Prostate gland (tissue), 2 donors: Measurements from ENCODE around the gene MRPL18. TPM values are rescaled to one million over a fixed set of nuclear protein-coding genes. Genes with fewer than 3 reads are reported as not detected.
A peak's percentile ranks its signal among the peaks of the same experiment; 100 is the strongest.
"Not testable (repeated sequence)": the region's sequence is repeated elsewhere in the genome, so short reads cannot be mapped to it uniquely, and the experiment has no call there.

Experiments
- DNase-seq: peaks from one replicate; pipeline ENCODE4 v3.0.0-alpha.2; 2019; ENCODE audit warnings: low spot score
- H3K27ac ChIP-seq, 2 donors: fragments of 200-600 bp; sonication (generic); 2 replicates each; pipeline ENCODE4 v1.5.1; 2017 to 2019
- H3K27me3 ChIP-seq: fragments of 200-600 bp; sonication (generic); replicated peaks from 2 replicates; pipeline ENCODE4 v1.5.1; 2019; ENCODE audit not compliant: insufficient read depth
- H3K36me3 ChIP-seq, 2 donors: fragments of 200-600 bp; sonication (generic); 1 replicate in 1 of 2; 2 replicates in 1 of 2; pipeline versions ENCODE4 v1.5.1 to v1.8.1; 2017 to 2019
- H3K4me1 ChIP-seq: fragments of 200-600 bp; sonication (generic); replicated peaks from 2 replicates; pipeline ENCODE4 v1.5.1; 2019
- H3K4me3 ChIP-seq, 2 donors: fragments of 200-600 bp; sonication (generic); 2 replicates each; pipeline ENCODE4 v1.5.1; 2017 to 2019
- H3K9me3 ChIP-seq: fragments of 200-600 bp; sonication (generic); 2 replicates; pipeline ENCODE4 v1.5.1; 2017
- POLR2A ChIP-seq: fragments of 450-650 bp; IDR thresholded peaks from one replicate; pipeline ENCODE4 v1.6.1; 2016; ENCODE audit warnings: antibody characterized with exemption, mild to moderate bottlenecking
- POLR2AphosphoS5 ChIP-seq: sonication (generic); formaldehyde crosslinking; IDR thresholded peaks from one replicate; pipeline ENCODE4 v1.6.1; 2017; ENCODE audit warnings: antibody characterized with exemption
- WGBS: methylation state at CpG from one replicate; pipeline ENCODE4 v1.1.5; 2018; 5-methylcytosine and 5-hydroxymethylcytosine counted together
- intact Hi-C: fragments of 100-400 bp; cut with DNase I; formaldehyde crosslinking; loops from one replicate; pipeline ENCODE4 v1.14.2; 2022
- total RNA-seq, 2 donors: library from RNA; depleted of rRNA; stranded (reverse); fragments of >200 nt; gene quantifications; one replicate each; pipeline ENCODE4 v1.1.0, GENCODE V29; 2016
- TF ChIP-seq, protein P1 (sequence below), 4 experiments: fragments of 200-600 bp in 2 of 4; fragments of 450-650 bp in 2 of 4; sonication (generic) in 2 of 4; IDR thresholded peaks; 1 replicate in 3 of 4; 2 replicates in 1 of 4; pipeline ENCODE4 v1.5.1; 2016 to 2019; ENCODE audit warnings: antibody characterized with exemption in 4 of 4, mild to moderate bottlenecking in 2 of 4, moderate library complexity in 2 of 4

Gene MRPL18
- total RNA-seq, 2 donors from 2014 or later: 76.0 to 103 TPM

GRCh38 chr6:159788276-159788675 is 2.0 kb upstream of the MRPL18 start:
- no peak for TF ChIP-seq POLR2AphosphoS5
- TF ChIP-seq, protein P1, sequence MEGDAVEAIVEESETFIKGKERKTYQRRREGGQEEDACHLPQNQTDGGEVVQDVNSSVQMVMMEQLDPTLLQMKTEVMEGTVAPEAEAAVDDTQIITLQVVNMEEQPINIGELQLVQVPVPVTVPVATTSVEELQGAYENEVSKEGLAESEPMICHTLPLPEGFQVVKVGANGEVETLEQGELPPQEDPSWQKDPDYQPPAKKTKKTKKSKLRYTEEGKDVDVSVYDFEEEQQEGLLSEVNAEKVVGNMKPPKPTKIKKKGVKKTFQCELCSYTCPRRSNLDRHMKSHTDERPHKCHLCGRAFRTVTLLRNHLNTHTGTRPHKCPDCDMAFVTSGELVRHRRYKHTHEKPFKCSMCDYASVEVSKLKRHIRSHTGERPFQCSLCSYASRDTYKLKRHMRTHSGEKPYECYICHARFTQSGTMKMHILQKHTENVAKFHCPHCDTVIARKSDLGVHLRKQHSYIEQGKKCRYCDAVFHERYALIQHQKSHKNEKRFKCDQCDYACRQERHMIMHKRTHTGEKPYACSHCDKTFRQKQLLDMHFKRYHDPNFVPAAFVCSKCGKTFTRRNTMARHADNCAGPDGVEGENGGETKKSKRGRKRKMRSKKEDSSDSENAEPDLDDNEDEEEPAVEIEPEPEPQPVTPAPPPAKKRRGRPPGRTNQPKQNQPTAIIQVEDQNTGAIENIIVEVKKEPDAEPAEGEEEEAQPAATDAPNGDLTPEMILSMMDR (IDR thresholded peaks at IDR 0.05): no peak
- no peak for TF ChIP-seq POLR2A
- Histone ChIP-seq H3K27ac (peak overlapping the region; percentile 99), H3K27me3 (no peaks in the 10 kb centered on the region), H3K4me3 (peak overlapping the region; percentile 92 to 97), H3K9me3 (no peaks in the 10 kb centered on the region), H3K36me3 (peaks cover 0 to 4% of the 10 kb centered on the region in 2 donors), H3K4me1 (peaks cover 6% of the 10 kb centered on the region)
- no peak for DNase-seq
- 19% methylated on average over 15 of the region's 15 CpGs for WGBS
- intact Hi-C loops: no loop called here

GRCh38 chr6:159788753-159789376 is 1.4 kb upstream of the MRPL18 start:
- peaks cover 6% of the 10 kb centered on the region for H3K4me1 ChIP-seq

GRCh38 chr6:159789377-159790148 is 704 bp upstream of the MRPL18 start, which contains the start of gene TCP1:
Gene TCP1, minus strand, starts transcription at chr6:159789602. Its CDS starts 134 bp downstream, at chr6:159789468.
- Histone ChIP-seq H3K4me3 (peak within 1 kb of the TSS; percentile 92 to 97), H3K27ac (peak within 1 kb of the TSS; percentile 99), H3K9me3 (no peaks in the 10 kb centered on the region), H3K27me3 (no peaks in the 10 kb centered on the region), H3K4me1 (peaks cover 6% of the 10 kb centered on the region), H3K36me3 (peaks cover 0 to 9% of the 10 kb centered on the region in 2 donors)
- peak; percentile 98 for TF ChIP-seq POLR2A
- TF ChIP-seq, protein P1 (IDR thresholded peaks at IDR 0.05): peak in 1 of 4 experiments; percentile 6
- TF ChIP-seq POLR2AphosphoS5: peak; percentile 100
- intact Hi-C loops: loop anchor here (1.0 to 2.0 kb wide), 3 partner anchors 28 to 97 kb away; partner anchors contain the start of genes SOD2 and WTAP
- peak; percentile 100 for DNase-seq
- WGBS: under 1% methylated on average over 64 of the region's 64 CpGs

More at GRCh38 chr6:159788753-159789376, 1.4 kb upstream of the MRPL18 start:
- WGBS: under 1% methylated on average over 26 of the region's 60 CpGs
- Histone ChIP-seq H3K9me3 (no peaks in the 10 kb centered on the region), H3K27me3 (no peaks in the 10 kb centered on the region), H3K36me3 (peaks cover 0 to 4% of the 10 kb centered on the region in 2 donors), H3K4me3 (peak overlapping the region; percentile 92 to 97), H3K27ac (peak overlapping the region; percentile 99)
- DNase-seq: peak; percentile 37
- intact Hi-C loops: no loop called here
- no peak for TF ChIP-seq POLR2A
- TF ChIP-seq, protein P1 (IDR thresholded peaks at IDR 0.05): no peak
- no peak for TF ChIP-seq POLR2AphosphoS5

DNA sequence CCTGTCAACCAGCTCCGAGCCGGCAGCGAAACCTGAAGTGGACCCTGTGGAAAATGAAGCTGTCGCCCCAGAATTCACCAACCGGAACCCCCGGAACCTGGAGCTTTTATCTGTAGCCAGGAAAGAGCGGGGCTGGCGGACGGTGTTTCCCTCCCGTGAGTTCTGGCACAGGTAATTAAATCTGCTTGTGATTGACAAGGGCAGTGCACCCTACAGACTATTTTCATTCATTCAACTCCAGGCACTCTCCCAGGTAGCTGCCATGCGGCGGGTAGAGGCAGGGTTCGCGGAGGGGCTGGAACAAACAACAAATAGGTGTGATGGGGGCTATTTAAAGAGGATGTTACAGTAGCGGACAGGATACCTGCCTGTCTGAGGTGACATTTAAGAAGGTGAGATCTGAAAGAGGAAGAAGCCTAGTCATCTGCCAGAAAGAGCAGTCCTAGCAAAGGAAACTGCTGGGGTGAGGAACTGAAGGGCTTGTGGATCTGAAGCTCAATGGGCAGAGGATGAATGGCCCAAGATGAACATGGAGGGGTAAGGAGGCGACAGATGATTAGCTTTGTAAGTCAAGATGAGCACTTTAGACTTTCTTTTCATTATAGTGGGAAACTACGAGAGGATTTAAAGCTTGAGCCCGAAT is 810 bp downstream of the MRPL18 start:
- peak overlapping the region; percentile 99 for H3K27ac ChIP-seq
- peaks cover 6% of the 10 kb centered on the region for H3K4me1 ChIP-seq
- no peaks in the 10 kb centered on the region for H3K9me3 ChIP-seq
- H3K4me3 ChIP-seq: peak overlapping the region; percentile 92 to 97
- no peaks in the 10 kb centered on the region for H3K27me3 ChIP-seq
- DNase-seq: no peak
- peaks cover 0 to 9% of the 10 kb centered on the region in 2 donors for H3K36me3 ChIP-seq
- WGBS: 12% methylated on average over 18 of the region's 18 CpGs
- TF ChIP-seq POLR2AphosphoS5 (no peak), POLR2A (no peak)
- TF ChIP-seq, protein P1 (IDR thresholded peaks at IDR 0.05): no peak
- intact Hi-C loops: loop anchor here (1.0 to 2.0 kb wide), 3 partner anchors 30 to 98 kb away; partner anchors contain the start of genes SOD2 and WTAP

- H3K27me3 ChIP-seq, DNase-seq, H3K4me1 ChIP-seq, H3K27ac ChIP-seq, H3K9me3 ChIP-seq, H3K4me3 ChIP-seq, intact Hi-C loops: not testable (repeated sequence)
- 81% methylated on average over 8 of the region's 8 CpGs for WGBS
- peaks cover 0 to 15% of the 10 kb centered on the region in 2 donors for H3K36me3 ChIP-seq
These were observed 4.7 kb downstream of the MRPL18 start for GRCh38 chr6:159794976-159795375.
